PC-3 (cell line): ENCODE data around the gene FMNL2. TPM values are rescaled to one million over a fixed set of nuclear protein-coding genes. Genes with fewer than 3 reads are reported as not detected.
"Not testable (repeated sequence)": the region's sequence is repeated elsewhere in the genome, so short reads cannot be mapped to it uniquely, and the experiment has no call there.

Source experiments
- ATAC-seq: fragments of 200-7000 bp; cut with Tn5 transposase; 2 replicates; pipeline ENCODE4 v1.9.1; 2020; ENCODE audit warnings: mild to moderate bottlenecking, moderate library complexity
- BruUV-seq: library from RNA; stranded (reverse); fragments of 400-500 nt; replicated peaks from 2 replicates; lab custom pipeline; 2021; lab: Mats Ljungman, UMichigan
- CTCF ChIA-PET: fragments of 300-600 bp; sonication (Branson Sonifier 250); formaldehyde crosslinking; loops from one replicate; lab custom pipeline; 2022; ENCODE audit warnings: antibody characterized with exemption; lab: Charles Lee
- POLR2A ChIA-PET: fragments of 300-600 bp; sonication (Branson Sonifier 250); formaldehyde crosslinking; loops from one replicate; lab custom pipeline; 2022; ENCODE audit warnings: antibody characterized with exemption; ENCODE audit not compliant: unreplicated experiment; lab: Charles Lee
- DNase-seq: peaks from one replicate; pipeline ENCODE4 v3.0.0-alpha.2; 2015
- H2AFZ ChIP-seq: fragments of 300-600 bp; sonication (generic); 2 replicates; pipeline ENCODE4 v1.6.0; 2016; ENCODE audit warnings: antibody characterized with exemption, low read length
- H3F3A ChIP-seq: fragments of 300-600 bp; sonication (generic); one replicate; pipeline ENCODE4 v1.6.0; 2017; ENCODE audit warnings: antibody characterized with exemption, low read length, control low read depth, mild to moderate bottlenecking; ENCODE audit not compliant: unreplicated experiment
- H3K27ac ChIP-seq: fragments of 300-600 bp; sonication (generic); 2 replicates; pipeline ENCODE4 v1.5.1; 2016; ENCODE audit warnings: mild to moderate bottlenecking, low read length
- H3K27me3 ChIP-seq: fragments of 300-600 bp; sonication (generic); 2 replicates; pipeline ENCODE4 v1.6.1; 2016; ENCODE audit warnings: low read length, mixed read lengths
- H3K36me3 ChIP-seq: fragments of 300-600 bp; sonication (generic); 2 replicates; pipeline ENCODE4 v1.6.1; 2016; ENCODE audit warnings: low read depth, mixed run types, low read length, mixed read lengths
- H3K4me1 ChIP-seq: fragments of 300-600 bp; sonication (generic); 2 replicates; pipeline ENCODE4 v1.5.1; 2016; ENCODE audit warnings: low read length; ENCODE audit not compliant: insufficient read depth
- H3K4me2 ChIP-seq: fragments of 300-600 bp; sonication (generic); 2 replicates; pipeline ENCODE4 v1.6.0; 2016; ENCODE audit warnings: low read length
- H3K4me3 ChIP-seq: fragments of 300-600 bp; sonication (generic); 2 replicates; pipeline ENCODE4 v1.5.1; 2016; ENCODE audit warnings: mild to moderate bottlenecking, low read length, mixed read lengths
- H3K79me2 ChIP-seq: fragments of 300-600 bp; sonication (generic); 2 replicates; pipeline ENCODE4 v1.6.1; 2017; ENCODE audit warnings: low read length, mixed read lengths
- H3K9ac ChIP-seq: fragments of 300-600 bp; sonication (generic); 2 replicates; pipeline ENCODE4 v1.6.0; 2016; ENCODE audit warnings: mild to moderate bottlenecking, low read length
- H3K9me2 ChIP-seq: fragments of 300-600 bp; sonication (generic); replicated peaks from 2 replicates; pipeline ENCODE4 v1.6.1; 2016; ENCODE audit warnings: mixed run types, low read length, mixed read lengths
- H3K9me3 ChIP-seq: fragments of 300-600 bp; sonication (generic); 2 replicates; pipeline ENCODE4 v1.6.1; 2016; ENCODE audit warnings: low read length, mixed read lengths
- H4K20me1 ChIP-seq: fragments of 300-600 bp; sonication (generic); 2 replicates; pipeline ENCODE4 v1.6.1; 2016; ENCODE audit warnings: low read length, mixed read lengths
- CTCF ChIP-seq: fragments of 300-600 bp; sonication (generic); conservative IDR thresholded peaks from 2 replicates; pipeline ENCODE4 v1.5.1; 2017; ENCODE audit warnings: antibody characterized with exemption, low read depth, mild to moderate bottlenecking, low read length
- EZH2 ChIP-seq: fragments of 300-600 bp; sonication (generic); IDR thresholded peaks from one replicate; pipeline ENCODE4 v1.6.1; 2017; ENCODE audit warnings: antibody characterized with exemption, mild to moderate bottlenecking, low read length; ENCODE audit not compliant: unreplicated experiment
- EZH2phosphoT487 ChIP-seq: fragments of 300-600 bp; sonication (generic); IDR thresholded peaks from 2 replicates; pipeline ENCODE4 v1.6.1; 2018; ENCODE audit warnings: mild to moderate bottlenecking, antibody characterized with exemption, low read length, borderline replicate concordance
- intact Hi-C: fragments of 100-400 bp; cut with micrococcal nuclease; formaldehyde crosslinking; loops from 2 replicates; pipeline ENCODE4 v1.9.0; 2023
- total RNA-seq: library from RNA; depleted of rRNA; stranded (reverse); fragments of >200 nt; gene quantifications from 2 replicates; pipeline ENCODE4 v1.2.3, GENCODE V29; 2014

FMNL2 gene
- total RNA-seq, 1 experiment from 2014 or later, result 15.8 TPM

DNA sequence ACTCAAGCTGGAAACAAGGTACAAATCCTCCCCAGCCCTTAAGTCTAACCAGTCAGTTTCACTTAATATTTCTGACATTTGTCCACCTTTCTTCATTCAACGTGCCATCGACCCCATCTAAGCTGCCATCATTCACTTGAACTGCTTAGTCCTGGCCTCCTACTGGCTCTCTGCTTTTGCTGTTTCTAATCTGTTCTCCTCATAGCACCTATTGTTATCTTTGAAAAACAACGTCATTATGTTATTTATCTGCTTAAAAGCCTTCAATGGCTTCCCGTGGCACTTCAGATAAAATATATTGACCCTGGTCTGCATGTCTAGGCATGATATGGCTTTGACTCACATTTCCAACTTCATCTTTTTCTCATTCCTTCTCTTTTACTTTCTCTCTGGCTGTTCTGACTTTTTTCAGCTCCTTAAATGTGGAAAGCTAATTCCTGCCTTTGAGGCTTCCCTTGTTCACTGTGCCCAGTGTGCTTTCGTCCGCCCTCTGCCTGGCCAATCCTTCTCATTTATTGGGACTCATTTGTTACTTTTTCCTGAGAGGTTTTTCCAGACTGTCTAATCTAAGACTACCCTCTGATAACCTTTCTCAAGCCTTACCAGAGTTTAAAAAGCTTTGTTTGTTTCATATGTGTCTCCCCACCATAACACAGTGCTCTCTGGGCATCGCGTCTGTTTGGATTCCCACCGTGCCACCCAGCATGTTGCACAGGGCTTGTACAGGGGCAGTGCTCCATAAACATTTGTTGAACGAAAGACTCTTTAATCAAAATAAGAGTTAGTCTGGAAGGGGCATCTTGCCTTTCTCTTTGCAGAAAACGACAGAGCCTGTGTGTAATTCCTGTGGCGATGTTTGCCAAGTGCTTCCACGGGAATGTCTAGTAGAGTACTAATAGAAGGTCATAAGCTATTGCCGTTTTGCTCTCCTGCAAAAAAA lies 183.9 kb downstream of the FMNL2 start:
- ChIA-PET CTCF (no interaction called here), POLR2A (interaction anchor here (0.6 kb wide), 1 partner anchor 53 kb away, joined by 8 read pairs; no protein-coding TSS in a partner anchor)
- H3K27ac ChIP-seq, result no peak overlapping the region
- ATAC-seq, result no peak
- no TSS peak for BruUV-seq
- TF ChIP-seq EZH2phosphoT487 (no peak), EZH2 (no peak), CTCF (no peak)
- H3K27me3 ChIP-seq, result no peaks in the 10 kb centered on the region
- H3K9me2 ChIP-seq, result no peaks in the 10 kb centered on the region
- H4K20me1 ChIP-seq, result no peaks in the 10 kb centered on the region; the same call in 1 of the 2 replicates
- no peaks in the 10 kb centered on the region for H3F3A ChIP-seq
- intact Hi-C loops, result no loop called here
- peaks cover 27% of the 10 kb centered on the region for H3K79me2 ChIP-seq
- no peak overlapping the region for H3K4me3 ChIP-seq
- no peaks in the 10 kb centered on the region for H3K9me3 ChIP-seq
- no peak for DNase-seq
- no peak overlapping the region for H3K9ac ChIP-seq
- H3K4me1 ChIP-seq, result peaks cover 25% of the 10 kb centered on the region
- no peak overlapping the region for H2AFZ ChIP-seq
- no peak overlapping the region for H3K4me2 ChIP-seq
- 0 out of 2 replicates have a peak, but pooled peaks cover 4% of the 10 kb centered on the region for H3K36me3 ChIP-seq

DNA sequence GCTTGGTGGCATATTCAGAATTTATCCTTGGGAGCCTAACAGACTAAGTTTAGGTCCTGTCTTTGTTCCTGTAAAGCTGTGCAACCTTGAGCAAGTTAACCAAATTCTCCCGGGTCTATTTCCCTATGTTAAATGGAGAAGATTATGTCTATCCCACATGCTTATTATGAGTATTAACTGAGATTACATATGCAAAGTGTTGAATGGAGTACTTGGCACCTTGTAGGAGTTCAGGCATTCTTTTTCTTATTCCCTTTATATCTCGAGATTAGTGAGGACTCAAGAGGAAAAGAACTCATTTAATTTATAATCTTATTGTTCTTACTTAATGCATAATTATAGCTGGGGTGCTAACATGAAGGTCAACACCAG lies 184.6 kb downstream of the FMNL2 start:
- Histone ChIP-seq H2AFZ (no peak overlapping the region), H3K9me3 (no peaks in the 10 kb centered on the region), H3K4me3 (no peak overlapping the region), H4K20me1 (no peaks in the 10 kb centered on the region), H3K4me1 (peaks cover 23% of the 10 kb centered on the region), H3K79me2 (peaks cover 27% of the 10 kb centered on the region), H3K9ac (no peak overlapping the region), H3K9me2 (no peaks in the 10 kb centered on the region), H3K27ac (no peak overlapping the region), H3K36me3 (0 out of 2 replicates have a peak, but pooled peaks cover 4% of the 10 kb centered on the region), H3F3A (no peaks in the 10 kb centered on the region), H3K27me3 (no peaks in the 10 kb centered on the region), H3K4me2 (no peak overlapping the region)
- ATAC-seq (no peak), DNase-seq (no peak)
- CTCF ChIA-PET, result no interaction called here
- POLR2A ChIA-PET, result no interaction called here
- BruUV-seq, result no TSS peak
- no peak for TF ChIP-seq EZH2
- TF ChIP-seq EZH2phosphoT487, result no peak
- TF ChIP-seq CTCF, result no peak
- intact Hi-C loops, result no loop called here

GRCh38 chr2:152520759-152521158 lies 185.8 kb downstream of the FMNL2 start:
- no peaks in the 10 kb centered on the region for H3K9me2 ChIP-seq
- H3K4me3 ChIP-seq, result no peak overlapping the region
- H4K20me1 ChIP-seq, result no peaks in the 10 kb centered on the region
- H3K4me1 ChIP-seq, result peaks cover 35% of the 10 kb centered on the region
- H3K27ac ChIP-seq, result no peak overlapping the region
- no peaks in the 10 kb centered on the region for H3K27me3 ChIP-seq
- no peaks in the 10 kb centered on the region for H3F3A ChIP-seq
- 0 out of 2 replicates have a peak, but pooled peaks cover 4% of the 10 kb centered on the region for H3K36me3 ChIP-seq
- no peak overlapping the region for H2AFZ ChIP-seq
- H3K79me2 ChIP-seq, result peaks cover 15% of the 10 kb centered on the region; the same call in 1 of the 2 replicates
- BruUV-seq, result no TSS peak
- no peak overlapping the region for H3K9ac ChIP-seq
- H3K9me3 ChIP-seq, result no peaks in the 10 kb centered on the region
- intact Hi-C loops, result no loop called here
- DNase-seq (no peak), ATAC-seq (no peak)
- TF ChIP-seq EZH2phosphoT487 (no peak), EZH2 (no peak)
- POLR2A ChIA-PET, result no interaction called here
- CTCF ChIA-PET, result no interaction called here
- H3K4me2 ChIP-seq, result no peak overlapping the region

DNA sequence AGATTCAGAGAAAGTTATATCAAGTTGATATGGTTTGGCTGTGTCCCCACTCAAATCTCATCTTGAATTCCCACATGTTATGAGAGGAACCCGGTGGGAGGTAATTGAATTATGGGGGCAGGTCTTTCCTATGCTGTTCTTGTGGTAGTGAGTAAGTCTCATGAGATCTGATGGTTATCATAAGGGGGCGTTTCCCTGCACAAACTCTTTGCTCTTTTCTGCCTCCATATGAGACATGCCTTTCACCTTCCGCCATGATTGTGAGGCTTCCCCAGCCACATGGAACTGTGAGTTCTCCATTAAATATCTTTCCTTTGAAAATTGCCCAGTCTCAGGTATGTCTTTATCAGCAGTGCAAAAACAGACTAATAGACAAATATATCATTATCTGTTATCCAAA lies 187.5 kb downstream of the FMNL2 start:
- H3F3A ChIP-seq, CTCF ChIA-PET, ATAC-seq, H3K9ac ChIP-seq, H3K36me3 ChIP-seq, H3K4me3 ChIP-seq, H3K4me2 ChIP-seq, H4K20me1 ChIP-seq, H3K9me2 ChIP-seq, H2AFZ ChIP-seq, H3K9me3 ChIP-seq, BruUV-seq, DNase-seq, intact Hi-C loops, H3K27me3 ChIP-seq: not testable (repeated sequence)
- Histone ChIP-seq H3K79me2 (peaks cover 18% of the 10 kb centered on the region), H3K27ac (peak overlapping the region; percentile 55; the same call in 1 of the 2 replicates), H3K4me1 (peaks cover 48% of the 10 kb centered on the region)
- POLR2A ChIA-PET, result interaction anchor here (0.6 kb wide), 1 partner anchor 56 kb away, joined by 25 read pairs; no protein-coding TSS in a partner anchor
